OCI-LY3 (cell line): ENCODE results near the gene PLXDC2.
"Not testable (repeated sequence)": the region's sequence is repeated elsewhere in the genome, so short reads cannot be mapped to it uniquely, and the experiment has no call there.

Source experiments
- H2AFZ ChIP-seq: fragments of 200-600, 300-600 bp; shearing (Covaris generic); 2 replicates; pipeline ENCODE4 v1.6.0; 2014; ENCODE audit warnings: antibody characterized with exemption, low read depth, low read length
- H3K27ac ChIP-seq: fragments of 200-600, 300-600 bp; sonication (generic); 2 replicates; pipeline ENCODE4 v1.5.1; 2014; ENCODE audit warnings: mild to moderate bottlenecking, low read length, moderate library complexity, mixed read lengths
- H3K27me3 ChIP-seq: fragments of 200-600, 300-600 bp; sonication (generic); 2 replicates; pipeline ENCODE4 v1.6.1; 2014; ENCODE audit warnings: low read depth, low read length, mixed read lengths
- H3K36me3 ChIP-seq: fragments of 200-600, 300-600 bp; sonication (generic); replicated peaks from 2 replicates; pipeline ENCODE3; 2014; ENCODE audit warnings: low read depth, low read length, mixed read lengths
- H3K4me1 ChIP-seq: fragments of 300-600, 200-600 bp; sonication (generic); 2 replicates; pipeline ENCODE4 v1.6.1; 2014; ENCODE audit warnings: low read length, mixed read lengths
- H3K4me2 ChIP-seq: fragments of 200-600, 300-600 bp; sonication (generic); 2 replicates; pipeline ENCODE4 v1.6.1; 2014; ENCODE audit warnings: low read length, mixed read lengths
- H3K4me3 ChIP-seq: fragments of 300-600, 200-600 bp; sonication (generic); 2 replicates; pipeline ENCODE4 v1.5.1; 2014; ENCODE audit warnings: antibody characterized with exemption, mild to moderate bottlenecking, low read length, moderate library complexity
- H3K79me2 ChIP-seq: fragments of 300-600, 200-600 bp; shearing (Covaris generic); 2 replicates; pipeline ENCODE4 v1.6.1; 2014; ENCODE audit warnings: mild to moderate bottlenecking, low read length, mixed read lengths
- H3K9ac ChIP-seq: fragments of 300-600, 200-600 bp; shearing (Covaris generic); 2 replicates; pipeline ENCODE4 v1.6.0; 2014; ENCODE audit warnings: mild to moderate bottlenecking, low read length, moderate library complexity
- H3K9me3 ChIP-seq: fragments of 200-600, 300-600 bp; shearing (Covaris generic); 2 replicates; pipeline ENCODE4 v1.6.1; 2014; ENCODE audit warnings: low read length, mixed read lengths; ENCODE audit not compliant: insufficient read depth
- H4K20me1 ChIP-seq: fragments of 200-600, 300-600 bp; sonication (generic); 2 replicates; pipeline ENCODE4 v1.6.1; 2016; ENCODE audit warnings: low read length, mixed read lengths; ENCODE audit not compliant: insufficient read depth
- EZH2phosphoT487 ChIP-seq: fragments of 200-600 bp; shearing (Covaris generic); IDR thresholded peaks from 2 replicates; pipeline ENCODE4 v1.6.1; 2018; ENCODE audit warnings: antibody characterized with exemption, mixed run types, low read depth
- TF ChIP-seq, protein P1 (sequence below): fragments of 200-600, 300-600 bp; sonication (generic); IDR thresholded peaks from 2 replicates; pipeline ENCODE4 v1.5.1; 2014; ENCODE audit warnings: antibody characterized with exemption, low read length, low read depth

PLXDC2 gene

DNA sequence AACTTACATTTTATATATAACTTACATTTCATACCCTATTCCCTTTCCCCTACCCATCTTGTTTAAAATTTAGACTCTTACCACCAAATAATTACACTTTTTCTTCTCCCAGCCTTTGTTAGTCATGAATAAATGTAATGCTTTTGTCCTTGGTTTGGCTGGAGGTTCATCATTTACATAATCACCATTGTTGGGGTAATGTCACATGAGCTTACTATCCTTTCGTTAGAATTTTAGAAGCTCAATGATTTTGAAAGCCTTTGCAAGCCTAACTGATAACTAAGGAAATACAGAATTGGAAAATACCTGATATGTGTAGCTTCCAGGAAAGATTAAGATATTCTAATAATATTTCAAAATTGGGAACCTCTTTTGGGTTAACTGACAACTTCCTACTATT is 171.7 kb downstream of the PLXDC2 start:
- no peaks in the 10 kb centered on the region for H4K20me1 ChIP-seq
- TF ChIP-seq EZH2phosphoT487: no peak
- TF ChIP-seq, protein P1, sequence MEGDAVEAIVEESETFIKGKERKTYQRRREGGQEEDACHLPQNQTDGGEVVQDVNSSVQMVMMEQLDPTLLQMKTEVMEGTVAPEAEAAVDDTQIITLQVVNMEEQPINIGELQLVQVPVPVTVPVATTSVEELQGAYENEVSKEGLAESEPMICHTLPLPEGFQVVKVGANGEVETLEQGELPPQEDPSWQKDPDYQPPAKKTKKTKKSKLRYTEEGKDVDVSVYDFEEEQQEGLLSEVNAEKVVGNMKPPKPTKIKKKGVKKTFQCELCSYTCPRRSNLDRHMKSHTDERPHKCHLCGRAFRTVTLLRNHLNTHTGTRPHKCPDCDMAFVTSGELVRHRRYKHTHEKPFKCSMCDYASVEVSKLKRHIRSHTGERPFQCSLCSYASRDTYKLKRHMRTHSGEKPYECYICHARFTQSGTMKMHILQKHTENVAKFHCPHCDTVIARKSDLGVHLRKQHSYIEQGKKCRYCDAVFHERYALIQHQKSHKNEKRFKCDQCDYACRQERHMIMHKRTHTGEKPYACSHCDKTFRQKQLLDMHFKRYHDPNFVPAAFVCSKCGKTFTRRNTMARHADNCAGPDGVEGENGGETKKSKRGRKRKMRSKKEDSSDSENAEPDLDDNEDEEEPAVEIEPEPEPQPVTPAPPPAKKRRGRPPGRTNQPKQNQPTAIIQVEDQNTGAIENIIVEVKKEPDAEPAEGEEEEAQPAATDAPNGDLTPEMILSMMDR: no peak
- no peak overlapping the region for H3K4me3 ChIP-seq
- H3K27ac ChIP-seq: no peak overlapping the region
- H3K9ac ChIP-seq: no peak overlapping the region
- H3K4me2 ChIP-seq: no peak overlapping the region
- H3K9me3 ChIP-seq: no peaks in the 10 kb centered on the region
- no peak overlapping the region for H2AFZ ChIP-seq
- H3K36me3 ChIP-seq: no peaks in the 10 kb centered on the region
- no peaks in the 10 kb centered on the region for H3K79me2 ChIP-seq
- no peaks in the 10 kb centered on the region for H3K27me3 ChIP-seq
- no peaks in the 10 kb centered on the region for H3K4me1 ChIP-seq

DNA sequence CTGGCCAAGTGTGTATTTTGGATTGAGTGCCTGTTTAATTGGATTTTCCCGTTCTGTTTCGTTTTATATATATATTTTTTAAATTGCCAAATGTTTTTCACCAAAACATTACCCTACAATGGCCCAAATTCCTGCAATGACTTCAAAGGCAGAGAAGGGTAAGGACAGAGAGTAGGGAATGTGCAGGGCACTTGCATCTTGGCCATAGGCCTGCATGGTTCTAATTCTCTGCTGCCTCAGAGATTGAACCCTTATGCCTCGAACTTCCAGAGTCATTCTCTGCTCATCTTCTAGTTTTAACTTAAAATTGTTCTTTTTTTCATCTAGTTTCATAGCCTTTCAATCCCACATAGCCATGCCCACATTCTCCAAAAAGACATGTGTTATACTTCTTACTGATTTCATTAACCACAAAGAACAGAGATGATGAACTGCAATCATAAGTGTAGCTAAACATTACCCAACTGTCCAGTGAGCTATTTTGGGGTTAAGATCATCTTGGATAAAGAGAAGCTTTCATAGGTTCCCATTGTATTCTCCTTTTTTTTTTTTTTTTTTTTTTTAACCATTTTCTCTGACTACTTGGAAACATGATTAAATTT is 177.6 kb downstream of the PLXDC2 start:
- no peak overlapping the region for H3K4me3 ChIP-seq
- H3K36me3 ChIP-seq: no peaks in the 10 kb centered on the region
- H3K27ac ChIP-seq: no peak overlapping the region
- no peaks in the 10 kb centered on the region for H3K4me1 ChIP-seq
- no peak for TF ChIP-seq EZH2phosphoT487
- TF ChIP-seq, protein P1: no peak
- no peaks in the 10 kb centered on the region for H3K27me3 ChIP-seq
- H4K20me1 ChIP-seq: no peaks in the 10 kb centered on the region
- no peaks in the 10 kb centered on the region for H3K79me2 ChIP-seq
- H3K4me2 ChIP-seq: no peak overlapping the region
- H3K9me3 ChIP-seq: no peaks in the 10 kb centered on the region
- H3K9ac ChIP-seq: no peak overlapping the region
- no peak overlapping the region for H2AFZ ChIP-seq

DNA sequence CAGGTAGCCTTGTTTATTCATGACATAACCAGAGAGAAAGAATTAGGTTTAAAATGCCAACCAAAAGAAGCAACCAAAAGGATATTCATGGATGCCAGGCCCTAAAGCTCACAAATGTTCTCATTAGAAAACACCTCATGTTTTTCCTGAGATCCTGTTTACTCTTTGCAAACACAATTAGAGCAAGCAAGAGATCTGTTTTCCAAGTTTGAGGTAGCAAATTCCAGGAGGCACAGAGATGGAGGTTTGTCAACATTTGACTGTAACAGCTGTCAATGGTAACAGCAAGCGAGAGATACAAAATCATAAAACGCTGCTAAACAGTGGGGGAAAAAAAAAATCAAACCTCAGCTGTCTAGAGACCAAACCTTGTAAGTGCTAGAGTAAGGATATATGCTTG is 182.2 kb downstream of the PLXDC2 start:
- Histone ChIP-seq H2AFZ (no peak overlapping the region), H3K9ac (no peak overlapping the region), H3K27me3 (no peaks in the 10 kb centered on the region), H3K4me1 (no peaks in the 10 kb centered on the region), H3K9me3 (no peaks in the 10 kb centered on the region), H3K4me2 (no peak overlapping the region), H4K20me1 (no peaks in the 10 kb centered on the region), H3K4me3 (no peak overlapping the region), H3K27ac (no peak overlapping the region), H3K36me3 (no peaks in the 10 kb centered on the region), H3K79me2 (no peaks in the 10 kb centered on the region)
- TF ChIP-seq, protein P1: no peak
- TF ChIP-seq EZH2phosphoT487: no peak

DNA sequence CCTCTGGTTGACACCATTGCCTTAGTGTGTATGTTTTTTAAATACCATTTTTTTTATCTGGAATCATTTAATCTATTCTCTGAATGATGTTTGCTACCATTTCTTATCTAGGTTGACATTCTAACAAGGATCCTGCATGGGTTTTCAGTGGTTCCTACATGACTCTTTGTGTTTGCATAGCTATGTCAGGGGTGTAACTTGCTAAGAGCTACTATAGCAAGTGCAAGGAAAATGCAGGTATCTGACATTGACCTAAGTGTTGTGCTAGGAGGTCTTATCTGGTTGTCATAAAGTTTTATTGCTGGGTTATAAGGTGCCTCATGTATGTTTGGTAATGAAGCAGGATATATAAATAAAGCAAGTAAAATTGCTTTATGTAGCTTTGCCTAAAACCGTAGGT is 183.2 kb downstream of the PLXDC2 start:
- no peak for TF ChIP-seq EZH2phosphoT487
- TF ChIP-seq, protein P1: no peak
- H3K36me3 ChIP-seq: no peaks in the 10 kb centered on the region
- no peaks in the 10 kb centered on the region for H3K9me3 ChIP-seq
- no peaks in the 10 kb centered on the region for H3K79me2 ChIP-seq
- H3K4me2 ChIP-seq: no peak overlapping the region
- no peaks in the 10 kb centered on the region for H3K27me3 ChIP-seq
- H3K9ac ChIP-seq: no peak overlapping the region
- H4K20me1 ChIP-seq: no peaks in the 10 kb centered on the region
- no peak overlapping the region for H3K27ac ChIP-seq
- H3K4me3 ChIP-seq: no peak overlapping the region
- H2AFZ ChIP-seq: no peak overlapping the region
- H3K4me1 ChIP-seq: peaks cover 5% of the 10 kb centered on the region

DNA sequence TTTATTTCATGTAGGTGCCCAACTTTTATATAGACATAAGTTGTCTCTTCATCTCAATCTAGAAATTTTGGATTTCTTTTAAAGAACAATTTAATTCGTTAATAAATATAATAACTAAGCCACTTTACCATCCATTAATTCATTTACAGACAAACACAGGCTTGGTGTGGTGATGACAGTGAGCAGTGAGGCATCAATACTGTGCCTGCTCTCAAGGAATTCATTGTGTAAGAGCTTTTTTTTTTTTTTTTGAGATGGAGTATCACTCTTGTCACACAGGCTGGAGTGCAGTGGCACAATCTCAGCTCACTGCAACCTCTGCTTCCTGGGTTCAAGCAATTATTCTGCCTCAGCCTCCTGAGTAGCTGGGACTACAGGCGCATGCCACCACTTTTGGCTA is 185.8 kb downstream of the PLXDC2 start:
- not testable (repeated sequence) for H3K4me3 ChIP-seq, H3K9ac ChIP-seq, H3K4me1 ChIP-seq, H3K4me2 ChIP-seq, H3K27me3 ChIP-seq, H3K9me3 ChIP-seq, H3K79me2 ChIP-seq, H3K36me3 ChIP-seq, H4K20me1 ChIP-seq, H3K27ac ChIP-seq, H2AFZ ChIP-seq
